HG03175 (cell line): ENCODE data around the gene B4GALT4.
"Not testable (repeated sequence)": the region's sequence is repeated elsewhere in the genome, so short reads cannot be mapped to it uniquely, and the experiment has no call there.

Experiments
- ATAC-seq: cut with Tn5 transposase; IDR thresholded peaks from one replicate; pipeline ENCODE4 v1.9.1; 2021; ENCODE audit warnings: mild to moderate bottlenecking, moderate library complexity; ENCODE audit not compliant: unreplicated experiment

B4GALT4 gene

GRCh38 chr3:119240591-119241434, at the start of gene B4GALT4:
Gene B4GALT4 (minus strand): TSS chr3:119240878. CDS start chr3:119230099, 10,779 bp downstream.
- ATAC-seq, result peak; percentile 87

- ATAC-seq, result no peak
Observed at GRCh38 chr3:119289404-119289770, 48.7 kb upstream of the B4GALT4 start.

DNA sequence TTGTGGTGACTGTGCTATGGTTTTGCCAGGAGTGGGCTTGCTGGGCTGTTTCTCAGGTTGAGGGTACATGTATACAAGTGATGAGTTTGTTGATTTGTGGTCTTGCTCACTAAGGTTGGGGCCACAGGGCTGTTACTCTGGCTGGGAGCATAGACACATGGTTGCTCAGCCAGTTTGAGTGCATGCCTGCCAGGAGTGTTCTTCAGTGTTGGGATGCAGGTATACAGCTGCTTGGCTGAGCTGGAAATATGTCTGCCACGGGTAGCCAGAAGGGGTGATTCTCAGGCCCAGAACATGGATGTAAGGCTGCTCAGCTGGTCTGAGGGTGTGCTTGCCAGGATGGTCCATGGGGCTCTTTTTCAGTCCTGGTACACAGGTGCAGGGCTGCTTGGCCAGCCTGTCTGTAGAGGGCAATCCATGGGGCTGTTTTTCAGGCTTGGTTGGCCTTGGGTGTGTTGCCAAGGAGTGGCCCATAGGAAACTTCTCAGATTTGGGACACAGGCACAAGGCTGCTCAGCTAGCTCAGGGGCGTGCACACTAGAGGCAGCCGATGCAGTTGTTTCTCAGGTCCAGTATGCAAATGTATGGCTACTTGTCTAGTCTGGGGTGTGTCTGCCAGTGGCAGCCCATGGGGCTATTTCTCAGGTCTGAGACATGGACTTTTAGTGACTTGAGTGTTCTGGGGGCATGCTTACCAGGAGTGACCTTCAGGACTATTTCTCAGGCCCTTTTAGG, 48.2 kb upstream of the B4GALT4 start:
- no peak for ATAC-seq

- ATAC-seq, result no peak
Observed at GRCh38 chr3:119279584-119280243, 39.0 kb upstream of the B4GALT4 start.

DNA sequence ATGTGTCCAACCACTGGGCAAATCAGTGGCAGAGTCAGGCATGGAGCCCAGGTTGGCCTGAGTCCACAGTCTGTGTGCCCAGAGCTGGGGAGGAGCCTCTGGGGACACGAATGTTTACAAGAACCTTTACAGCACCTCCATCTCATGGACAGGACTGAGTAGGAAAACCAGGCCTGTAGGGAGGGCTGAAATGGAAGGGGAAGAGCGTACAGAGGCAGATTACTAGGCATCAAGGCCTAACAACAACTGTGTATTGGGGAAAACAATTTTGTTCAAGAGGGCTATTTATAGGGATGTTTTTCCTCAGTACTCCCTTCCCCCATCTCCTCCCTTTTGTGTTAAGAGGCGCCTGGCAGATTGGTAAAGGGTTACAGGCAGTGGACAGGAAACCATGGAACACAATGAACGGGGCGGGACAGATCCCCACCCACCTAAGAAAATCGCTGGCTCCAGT, 38.5 kb upstream of the B4GALT4 start:
- ATAC-seq, result no peak

- ATAC-seq, result no peak
Observed at GRCh38 chr3:119276680-119277079, 36.0 kb upstream of the B4GALT4 start.

GRCh38 chr3:119270212-119270611, 29.5 kb upstream of the B4GALT4 start:
- ATAC-seq, result not testable (repeated sequence)

DNA sequence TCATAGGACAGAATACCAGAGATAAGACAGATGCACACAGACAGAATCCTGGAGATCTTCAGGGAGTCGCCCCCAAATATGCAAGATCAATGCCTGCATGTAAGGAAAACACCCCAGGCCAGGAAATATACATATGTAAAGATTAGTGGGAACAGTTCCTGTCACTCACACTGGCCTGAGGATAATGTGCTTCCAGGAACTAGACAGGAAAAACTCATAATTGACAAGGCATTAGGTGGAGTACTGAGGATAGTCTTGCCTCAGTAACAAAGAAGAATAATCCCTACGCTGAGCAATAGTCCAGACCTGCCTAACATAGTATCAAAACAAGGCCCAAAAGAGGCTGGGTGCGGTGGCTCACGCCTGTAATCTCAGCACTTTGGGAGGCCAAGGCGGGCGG, 20.4 kb upstream of the B4GALT4 start:
- ATAC-seq, result no peak

- no peak for ATAC-seq
Observed at GRCh38 chr3:119259821-119260220, 19.1 kb upstream of the B4GALT4 start.

DNA sequence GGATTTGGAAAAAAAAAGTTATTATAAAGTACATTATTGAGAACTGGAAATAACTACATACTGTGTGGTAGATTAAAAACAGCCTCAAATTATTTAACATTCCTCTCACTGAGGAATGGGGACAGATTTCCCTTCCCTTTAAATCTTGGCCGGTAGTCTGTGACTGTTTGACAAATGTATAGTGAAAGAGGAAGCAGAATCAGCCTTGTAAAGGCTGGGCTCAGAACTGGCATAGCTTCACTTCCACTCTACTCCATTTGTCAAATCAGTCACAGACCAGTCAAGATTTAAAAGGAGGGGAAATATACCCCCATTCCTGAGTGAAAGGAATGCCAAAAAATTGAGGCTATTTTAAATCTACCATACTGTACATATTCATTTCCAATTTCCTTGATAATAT, 18.2 kb upstream of the B4GALT4 start:
- peak; percentile 92 for ATAC-seq

DNA sequence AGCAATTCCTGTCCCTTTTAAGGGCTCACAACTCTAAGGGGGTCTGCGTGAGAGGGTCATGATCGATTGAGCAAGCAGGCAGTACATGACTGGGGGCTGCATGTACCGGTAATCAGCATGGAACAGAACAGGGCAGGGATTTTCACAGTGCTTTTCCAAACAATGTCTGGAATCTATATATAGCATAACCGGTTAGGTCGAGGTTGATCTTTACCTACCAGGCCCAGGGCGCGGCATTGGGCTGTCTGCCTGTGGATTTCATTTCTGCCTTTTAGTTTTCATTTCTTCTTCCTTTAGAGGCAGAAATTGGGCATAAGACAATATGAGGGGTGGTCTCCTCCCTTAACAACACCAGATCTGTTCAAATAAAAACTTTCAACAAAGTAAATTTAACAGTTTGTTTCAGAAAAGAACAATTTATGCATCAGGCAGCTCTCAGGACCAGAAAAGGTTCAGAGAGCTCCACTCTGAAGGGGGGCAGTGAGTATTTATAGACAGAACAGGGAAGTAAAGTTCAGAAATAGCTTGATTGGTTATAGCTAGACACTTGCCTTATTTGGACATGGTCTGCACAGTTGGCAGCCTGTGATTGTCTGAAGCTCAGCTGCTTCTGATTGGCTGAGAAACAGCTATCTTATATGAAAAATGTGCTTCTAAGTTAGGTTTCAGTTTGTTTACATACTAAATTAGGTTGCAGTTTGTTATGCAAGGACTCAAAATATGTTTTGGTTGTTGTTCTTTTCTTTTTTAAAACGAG, 17.2 kb upstream of the B4GALT4 start:
- ATAC-seq, result no peak

GRCh38 chr3:119257111-119257510, 16.4 kb upstream of the B4GALT4 start:
- no peak for ATAC-seq

GRCh38 chr3:119255214-119255613, 14.5 kb upstream of the B4GALT4 start:
- no peak for ATAC-seq

DNA sequence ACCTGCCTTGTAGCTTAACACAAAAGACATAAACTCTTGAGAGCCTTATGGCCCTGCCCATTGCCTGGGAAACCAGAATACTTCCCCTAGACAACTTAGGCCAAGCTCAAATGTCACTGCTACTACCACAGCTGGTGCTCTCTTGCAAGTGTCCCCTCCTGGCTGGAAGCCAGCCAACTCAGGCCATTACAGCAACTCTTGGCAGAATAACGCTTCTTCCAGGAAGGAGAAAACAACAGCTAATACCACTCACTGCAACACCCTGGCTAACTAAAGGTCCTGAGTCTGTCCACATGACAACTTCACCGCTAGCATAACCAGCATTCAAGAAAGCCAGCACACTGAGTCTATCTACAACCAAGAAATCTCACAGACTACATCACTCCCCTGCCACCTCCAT, 5.1 kb upstream of the B4GALT4 start:
- no peak for ATAC-seq

GRCh38 chr3:119243712-119244111, 3.0 kb upstream of the B4GALT4 start:
- ATAC-seq, result no peak

DNA sequence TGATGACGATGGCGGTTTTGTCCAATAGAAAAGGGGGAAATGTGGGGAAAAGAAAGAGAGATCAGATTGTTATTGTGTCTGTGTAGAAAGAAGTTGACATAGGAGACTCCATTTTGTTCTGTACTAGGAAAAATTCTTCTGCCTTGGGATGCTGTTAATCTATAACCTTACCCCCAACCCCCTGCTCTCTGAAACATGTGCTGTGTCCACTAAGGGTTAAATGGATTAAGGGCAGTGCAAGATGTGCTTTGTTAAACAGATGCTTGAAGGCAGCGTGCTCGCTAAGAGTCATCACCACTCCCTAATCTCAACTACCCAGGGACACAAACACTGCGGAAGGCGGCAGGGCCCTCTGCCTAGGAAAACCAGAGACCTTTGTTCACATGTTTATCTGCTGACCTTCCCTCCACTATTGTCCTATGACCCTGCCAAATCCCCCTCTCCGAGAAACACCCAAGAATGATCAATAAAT, 2.4 kb upstream of the B4GALT4 start:
- not testable (repeated sequence) for ATAC-seq

- not testable (repeated sequence) for ATAC-seq
Observed at GRCh38 chr3:119242387-119243057, 1.8 kb upstream of the B4GALT4 start.

GRCh38 chr3:119240101-119240590, 532 bp downstream of the B4GALT4 start:
- ATAC-seq, result peak; percentile 10

GRCh38 chr3:119239206-119239820, 1.4 kb downstream of the B4GALT4 start:
- ATAC-seq, result no peak
